ENCODE measurements around the gene RAMP2.

RAMP2 gene

DNA sequence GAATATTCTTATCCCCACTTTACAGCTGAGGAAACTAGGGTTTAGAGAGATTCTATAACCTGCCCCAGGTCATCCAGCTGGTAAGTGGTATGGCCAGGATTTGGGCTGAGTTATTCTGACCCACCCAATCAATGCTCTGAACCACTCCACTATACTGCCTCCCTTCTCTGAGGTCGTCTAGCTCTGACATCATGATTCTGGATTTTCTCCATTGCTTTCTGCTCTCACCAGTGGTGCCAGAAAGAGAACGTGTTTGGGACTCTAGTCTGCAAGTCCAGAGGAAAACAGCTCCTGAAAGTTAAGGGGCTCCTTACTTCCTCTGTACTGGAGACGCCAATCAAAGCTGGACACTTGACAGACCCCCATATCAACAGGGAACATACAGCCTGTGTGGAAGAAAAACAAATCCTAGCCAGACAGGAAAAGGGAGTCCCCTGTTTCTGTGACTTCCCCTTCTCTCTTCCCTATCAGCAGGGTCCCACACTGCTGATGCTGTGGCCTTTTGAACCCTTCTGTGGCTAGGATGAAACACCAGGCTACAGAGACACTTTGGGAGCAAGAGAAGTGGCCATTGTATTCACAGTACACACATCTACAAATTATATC lies 10.2 kb upstream of the RAMP2 start:
- H2AK5ac ChIP-seq (ENCODE audit: low read length, severe bottlenecking), result no peak overlapping the region
- H3K23ac ChIP-seq (ENCODE audit: low read length in 2 of 2), result no peak overlapping the region
- peaks cover 0 to 24% of the 10 kb centered on the region in 2 experiments for H3K27me3 ChIP-seq (ENCODE audit: control insufficient read depth in 1 of 2, insufficient read depth in 1 of 2, low read length in 2 of 2)
- H3K36me3 ChIP-seq (ENCODE audit: control insufficient read depth in 1 of 2, insufficient read depth in 2 of 2, low read depth in 1 of 2, low read length in 2 of 2), result no peaks in the 10 kb centered on the region
- H2AFZ ChIP-seq (ENCODE audit: low read depth, low read length), result no peak overlapping the region
- no peak overlapping the region for H4K8ac ChIP-seq (ENCODE audit: low read length)
- no peak overlapping the region for H3K4me3 ChIP-seq (ENCODE audit: insufficient read depth in 1 of 2, low read depth in 1 of 2, low read length in 2 of 2)
- H2BK5ac ChIP-seq (ENCODE audit: low read depth, low read length, poor library complexity, severe bottlenecking), result no peak overlapping the region
- H3K4me2 ChIP-seq (ENCODE audit: low read length, poor library complexity, severe bottlenecking), result no peak overlapping the region
- no peak overlapping the region for H3K14ac ChIP-seq (ENCODE audit: low read length in 2 of 2)
- no peaks in the 10 kb centered on the region for H3K9me3 ChIP-seq (ENCODE audit: control insufficient read depth, low read length)
- H3K9ac ChIP-seq (ENCODE audit: low read length), result no peak overlapping the region
- H3K18ac ChIP-seq (ENCODE audit: low read depth in 1 of 2, low read length in 2 of 2), result no peak overlapping the region
- no peak overlapping the region for H4K91ac ChIP-seq (ENCODE audit: low read length)
- WGBS, result 50% methylated on average over 3 of the region's 3 CpGs
- no peak overlapping the region for H3K4ac ChIP-seq (ENCODE audit: low read depth in 1 of 2, low read length in 2 of 2)
- H2BK15ac ChIP-seq (ENCODE audit: low read depth, poor library complexity, severe bottlenecking), result no peak overlapping the region
- H2BK120ac ChIP-seq (ENCODE audit: low read depth, low read length), result no peak overlapping the region
- no peaks in the 10 kb centered on the region for H3K79me1 ChIP-seq (replicated peaks; ENCODE audit: low read length, poor library complexity, severe bottlenecking)
- H3K4me1 ChIP-seq (ENCODE audit: control insufficient read depth, insufficient read depth, low read depth, low read length), result peaks cover 4% of the 10 kb centered on the region
- H3K27ac ChIP-seq (ENCODE audit: low read length, poor library complexity, severe bottlenecking), result no peak overlapping the region
- no peak overlapping the region for H2BK12ac ChIP-seq (ENCODE audit: low read length in 2 of 2)
- DNase-seq, result no peak

DNA sequence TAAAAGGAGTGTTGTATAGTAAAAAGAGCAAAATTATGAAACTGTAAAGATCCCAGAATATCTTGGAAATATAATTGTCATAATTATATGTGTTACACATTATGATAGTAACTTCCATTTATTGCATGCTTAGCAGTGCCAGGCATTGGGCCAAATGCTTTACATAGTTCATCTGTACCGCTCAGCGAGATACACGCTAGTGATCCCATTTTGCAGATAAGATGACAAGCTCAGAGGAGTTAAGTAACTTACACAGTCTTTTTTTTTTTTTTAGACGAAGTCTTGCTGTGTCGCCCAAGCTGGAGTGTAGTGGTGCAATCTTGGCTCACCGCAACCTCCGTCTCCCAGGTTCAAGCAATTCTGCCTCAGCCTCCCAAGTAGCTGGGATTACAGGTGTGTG lies 9.4 kb upstream of the RAMP2 start:
- Histone ChIP-seq H3K14ac (ENCODE audit: low read length in 2 of 2) (no peak overlapping the region), H2AK5ac (ENCODE audit: low read length, severe bottlenecking) (no peak overlapping the region), H2BK12ac (ENCODE audit: low read length in 2 of 2) (no peak overlapping the region), H3K27me3 (ENCODE audit: control insufficient read depth in 1 of 2, insufficient read depth in 1 of 2, low read length in 2 of 2) (peaks cover 0 to 28% of the 10 kb centered on the region in 2 experiments), H3K9me3 (ENCODE audit: control insufficient read depth, low read length) (no peaks in the 10 kb centered on the region), H3K18ac (ENCODE audit: low read depth in 1 of 2, low read length in 2 of 2) (no peak overlapping the region), H2BK5ac (ENCODE audit: low read depth, low read length, poor library complexity, severe bottlenecking) (no peak overlapping the region), H3K79me1 (replicated peaks; ENCODE audit: low read length, poor library complexity, severe bottlenecking) (no peaks in the 10 kb centered on the region), H3K27ac (ENCODE audit: low read length, poor library complexity, severe bottlenecking) (no peak overlapping the region), H3K4me3 (ENCODE audit: insufficient read depth in 1 of 2, low read depth in 1 of 2, low read length in 2 of 2) (no peak overlapping the region), H4K8ac (ENCODE audit: low read length) (no peak overlapping the region), H3K36me3 (ENCODE audit: control insufficient read depth in 1 of 2, insufficient read depth in 2 of 2, low read depth in 1 of 2, low read length in 2 of 2) (no peaks in the 10 kb centered on the region), H2BK15ac (ENCODE audit: low read depth, poor library complexity, severe bottlenecking) (no peak overlapping the region), H3K23ac (ENCODE audit: low read length in 2 of 2) (no peak overlapping the region), H3K4ac (ENCODE audit: low read depth in 1 of 2, low read length in 2 of 2) (no peak overlapping the region), H3K4me2 (ENCODE audit: low read length, poor library complexity, severe bottlenecking) (no peak overlapping the region), H2BK120ac (ENCODE audit: low read depth, low read length) (no peak overlapping the region), H2AFZ (ENCODE audit: low read depth, low read length) (no peak overlapping the region), H3K4me1 (ENCODE audit: control insufficient read depth, insufficient read depth, low read depth, low read length) (peaks cover 4% of the 10 kb centered on the region), H3K9ac (ENCODE audit: low read length) (no peak overlapping the region), H4K91ac (ENCODE audit: low read length) (no peak overlapping the region)
- DNase-seq, result no peak
- 93% methylated on average over 7 of the region's 7 CpGs for WGBS

DNA sequence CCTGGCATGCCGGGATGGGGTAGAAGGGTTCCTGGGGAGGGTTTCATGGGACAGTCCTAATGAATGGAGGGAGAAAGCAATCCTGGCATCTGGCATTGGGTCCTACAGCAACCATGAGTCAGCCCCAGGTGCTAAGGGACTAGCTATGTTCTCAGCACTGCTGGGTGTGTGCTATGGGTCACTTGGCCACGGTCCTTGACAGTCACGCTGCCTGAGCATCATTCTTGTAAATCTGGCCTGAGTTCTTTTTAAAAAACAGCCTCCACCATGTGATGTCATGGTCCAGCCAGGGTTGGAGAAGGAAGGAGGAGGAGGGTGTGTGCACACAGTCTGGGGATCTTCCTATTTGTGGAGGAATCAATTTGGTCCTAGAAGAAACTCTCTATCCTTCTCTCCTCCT lies 6.2 kb upstream of the RAMP2 start:
- no peak overlapping the region for H3K4me2 ChIP-seq (ENCODE audit: low read length, poor library complexity, severe bottlenecking)
- H2BK120ac ChIP-seq (ENCODE audit: low read depth, low read length), result no peak overlapping the region
- H2BK5ac ChIP-seq (ENCODE audit: low read depth, low read length, poor library complexity, severe bottlenecking), result no peak overlapping the region

DNA sequence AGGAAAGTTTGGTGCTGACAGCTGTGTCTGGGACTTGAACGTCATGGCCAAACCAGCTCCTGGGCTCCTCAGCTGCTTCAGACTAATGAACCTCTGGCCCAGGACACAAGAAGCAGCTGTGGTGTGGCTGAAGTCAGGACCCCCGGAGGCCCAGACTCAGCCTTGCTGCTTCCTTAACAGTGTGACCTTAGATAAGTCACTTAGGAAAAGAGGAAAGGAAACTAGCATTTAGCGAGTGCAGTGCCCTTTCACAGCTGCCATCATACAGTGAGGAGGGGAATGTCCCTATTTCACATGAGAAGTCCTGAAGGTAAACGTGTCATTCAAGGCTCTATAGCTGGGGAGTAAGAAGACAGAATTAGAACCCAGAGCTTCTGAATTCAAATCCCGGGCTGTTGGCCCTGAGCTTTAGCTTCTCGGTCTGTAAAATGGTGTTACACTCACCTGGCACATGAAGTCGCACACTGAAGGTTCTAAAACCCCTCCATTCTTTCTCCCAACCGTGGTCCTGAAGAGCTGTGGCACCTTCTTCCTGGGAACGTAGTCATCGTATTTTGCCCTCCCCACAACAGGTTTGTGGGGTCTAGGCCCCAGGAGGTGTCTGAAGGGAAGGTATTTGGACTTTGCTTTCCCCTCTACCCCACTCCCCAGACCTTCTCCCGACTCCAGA lies 910 bp upstream of the RAMP2 start:
- Histone ChIP-seq H3K18ac (ENCODE audit: low read depth in 1 of 2, low read length in 2 of 2) (peak overlapping the region in 1 of 2 experiments; percentile 16), H3K27me3 (ENCODE audit: control insufficient read depth in 1 of 2, insufficient read depth in 1 of 2, low read length in 2 of 2) (peaks cover 27 to 45% of the 10 kb centered on the region in 2 experiments)
- no peak for DNase-seq

More for the DNA sequence above, 6.2 kb upstream of the RAMP2 start:
- Histone ChIP-seq H3K9ac (ENCODE audit: low read length) (peak overlapping the region; percentile 34), H3K4me3 (ENCODE audit: insufficient read depth in 1 of 2, low read depth in 1 of 2, low read length in 2 of 2) (no peak overlapping the region), H3K23ac (ENCODE audit: low read length in 2 of 2) (no peak overlapping the region), H3K4ac (ENCODE audit: low read depth in 1 of 2, low read length in 2 of 2) (no peak overlapping the region), H3K79me1 (replicated peaks; ENCODE audit: low read length, poor library complexity, severe bottlenecking) (no peaks in the 10 kb centered on the region), H2BK12ac (ENCODE audit: low read length in 2 of 2) (no peak overlapping the region), H2AK5ac (ENCODE audit: low read length, severe bottlenecking) (no peak overlapping the region), H3K18ac (ENCODE audit: low read depth in 1 of 2, low read length in 2 of 2) (no peak overlapping the region), H3K9me3 (ENCODE audit: control insufficient read depth, low read length) (no peaks in the 10 kb centered on the region), H2BK15ac (ENCODE audit: low read depth, poor library complexity, severe bottlenecking) (no peak overlapping the region), H3K14ac (ENCODE audit: low read length in 2 of 2) (no peak overlapping the region), H4K8ac (ENCODE audit: low read length) (no peak overlapping the region), H4K91ac (ENCODE audit: low read length) (no peak overlapping the region), H3K27ac (ENCODE audit: low read length, poor library complexity, severe bottlenecking) (no peak overlapping the region), H3K4me1 (ENCODE audit: control insufficient read depth, insufficient read depth, low read depth, low read length) (peaks cover 4% of the 10 kb centered on the region), H3K36me3 (ENCODE audit: control insufficient read depth in 1 of 2, insufficient read depth in 2 of 2, low read depth in 1 of 2, low read length in 2 of 2) (no peaks in the 10 kb centered on the region), H3K27me3 (ENCODE audit: control insufficient read depth in 1 of 2, insufficient read depth in 1 of 2, low read length in 2 of 2) (peaks cover 3 to 35% of the 10 kb centered on the region in 2 experiments), H2AFZ (ENCODE audit: low read depth, low read length) (no peak overlapping the region)
- WGBS, result 77% methylated on average over 3 of the region's 3 CpGs
- no peak for DNase-seq

More for the DNA sequence above, 910 bp upstream of the RAMP2 start:
- Histone ChIP-seq H3K4me2 (ENCODE audit: low read length, poor library complexity, severe bottlenecking) (no peak overlapping the region), H3K14ac (ENCODE audit: low read length in 2 of 2) (no peak overlapping the region), H2AFZ (ENCODE audit: low read depth, low read length) (no peak overlapping the region), H2BK120ac (ENCODE audit: low read depth, low read length) (no peak overlapping the region), H3K23ac (ENCODE audit: low read length in 2 of 2) (peak overlapping the region in 1 of 2 experiments; percentile 70), H2BK15ac (ENCODE audit: low read depth, poor library complexity, severe bottlenecking) (no peak overlapping the region), H3K9ac (ENCODE audit: low read length) (peak overlapping the region; percentile 49), H3K27ac (ENCODE audit: low read length, poor library complexity, severe bottlenecking) (no peak overlapping the region), H2AK5ac (ENCODE audit: low read length, severe bottlenecking) (no peak overlapping the region), H2BK5ac (ENCODE audit: low read depth, low read length, poor library complexity, severe bottlenecking) (no peak overlapping the region), H3K79me1 (replicated peaks; ENCODE audit: low read length, poor library complexity, severe bottlenecking) (no peaks in the 10 kb centered on the region), H4K8ac (ENCODE audit: low read length) (no peak overlapping the region), H3K4me3 (ENCODE audit: insufficient read depth in 1 of 2, low read depth in 1 of 2, low read length in 2 of 2) (peak overlapping the region; percentile 49 to 70), H3K36me3 (ENCODE audit: control insufficient read depth in 1 of 2, insufficient read depth in 2 of 2, low read depth in 1 of 2, low read length in 2 of 2) (no peaks in the 10 kb centered on the region), H2BK12ac (ENCODE audit: low read length in 2 of 2) (no peak overlapping the region), H3K4me1 (ENCODE audit: control insufficient read depth, insufficient read depth, low read depth, low read length) (peaks cover 22% of the 10 kb centered on the region), H4K91ac (ENCODE audit: low read length) (no peak overlapping the region), H3K9me3 (ENCODE audit: control insufficient read depth, low read length) (no peaks in the 10 kb centered on the region), H3K4ac (ENCODE audit: low read depth in 1 of 2, low read length in 2 of 2) (no peak overlapping the region)
- WGBS, result 66% methylated on average over 8 of the region's 11 CpGs
